DMS79 treated with DMSO at 0.1 percent for 48 hours (cell line): Measurements from ENCODE around the gene HIPK2.
A peak's percentile ranks its signal among the peaks of the same experiment; 100 is the strongest.

Experiments used
- DNase-seq: peaks from one replicate; lab custom pipeline; 2025; lab: John Stamatoyannopoulos, UW

Gene HIPK2

GRCh38 chr7:139750459-139751095 is 27.2 kb downstream of the HIPK2 start:
- DNase-seq, result no peak

- DNase-seq, result no peak
Observed at GRCh38 chr7:139749545-139749944, 28.3 kb downstream of the HIPK2 start.

DNA sequence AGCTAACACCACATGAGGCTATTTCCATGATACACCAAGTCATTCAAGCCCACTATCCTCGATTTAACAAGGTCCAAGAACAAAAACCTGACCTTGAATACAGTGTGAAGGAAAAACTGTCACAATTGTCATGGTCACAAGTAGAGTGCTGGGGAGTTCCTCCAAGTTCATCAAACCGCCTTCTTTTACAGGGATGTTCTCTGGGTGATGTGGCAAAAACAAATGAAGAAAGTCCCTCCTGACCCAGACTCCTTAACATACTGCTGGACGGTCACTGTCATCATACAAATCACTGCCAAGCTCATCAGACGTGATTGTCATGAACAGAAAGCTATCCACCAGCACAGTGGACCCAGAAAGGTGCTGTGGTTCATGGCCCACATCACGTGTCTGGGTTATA is 28.9 kb downstream of the HIPK2 start:
- DNase-seq, result no peak

DNA sequence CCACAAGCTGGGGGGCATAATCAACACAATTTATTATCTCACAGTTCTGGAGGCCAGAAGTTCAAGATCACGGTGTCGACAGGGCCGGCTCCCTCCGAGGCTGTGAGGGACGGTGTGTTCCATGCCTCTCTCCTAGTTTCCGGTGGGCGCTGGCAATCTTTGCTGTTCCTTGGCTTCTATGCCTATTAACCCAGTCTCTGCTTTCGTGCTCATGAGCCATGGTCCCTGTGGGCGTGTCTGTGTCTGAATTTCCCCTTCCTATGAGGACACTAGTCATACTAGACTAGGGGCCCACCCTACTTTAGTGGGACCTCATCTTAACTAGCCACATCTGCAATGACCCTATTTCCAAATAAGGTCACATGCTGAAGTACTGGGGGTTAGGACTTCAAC is 29.4 kb downstream of the HIPK2 start:
- DNase-seq, result no peak

DNA sequence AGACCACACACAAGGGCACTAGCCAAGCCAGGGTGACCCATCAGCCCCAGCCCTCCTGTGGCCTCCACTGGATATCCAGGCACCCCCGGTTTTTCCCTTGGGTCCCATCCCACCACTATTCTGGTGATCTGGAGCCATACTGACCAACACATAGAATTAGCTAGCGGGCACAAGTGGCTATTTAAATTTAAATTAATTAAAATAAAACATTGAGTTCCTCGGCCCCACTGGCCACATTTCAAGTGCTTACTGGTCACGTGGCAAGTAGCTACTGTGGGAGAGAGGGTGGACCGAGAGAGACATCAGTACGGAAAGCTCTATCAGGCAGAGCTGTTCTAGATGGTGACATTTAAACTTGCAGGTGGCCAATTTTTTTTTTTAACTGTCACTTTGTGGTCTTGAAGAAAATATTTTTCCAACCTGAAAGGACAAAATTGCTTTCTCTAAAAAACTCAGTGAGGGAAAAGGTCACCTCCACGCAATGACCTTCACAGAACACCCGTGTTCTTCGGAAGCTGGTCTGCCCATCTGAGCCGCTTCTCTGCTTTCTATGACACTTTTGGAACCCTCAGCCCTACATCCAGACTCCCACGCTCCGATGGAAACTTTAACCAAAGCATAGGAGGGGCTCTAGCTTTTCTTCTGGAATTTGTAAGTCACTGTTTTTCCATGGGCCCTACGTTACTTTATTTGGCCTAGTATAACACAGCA is 30.0 kb downstream of the HIPK2 start:
- DNase-seq, result no peak

- no peak for DNase-seq
Observed at GRCh38 chr7:139746652-139747051, 31.1 kb downstream of the HIPK2 start.

DNA sequence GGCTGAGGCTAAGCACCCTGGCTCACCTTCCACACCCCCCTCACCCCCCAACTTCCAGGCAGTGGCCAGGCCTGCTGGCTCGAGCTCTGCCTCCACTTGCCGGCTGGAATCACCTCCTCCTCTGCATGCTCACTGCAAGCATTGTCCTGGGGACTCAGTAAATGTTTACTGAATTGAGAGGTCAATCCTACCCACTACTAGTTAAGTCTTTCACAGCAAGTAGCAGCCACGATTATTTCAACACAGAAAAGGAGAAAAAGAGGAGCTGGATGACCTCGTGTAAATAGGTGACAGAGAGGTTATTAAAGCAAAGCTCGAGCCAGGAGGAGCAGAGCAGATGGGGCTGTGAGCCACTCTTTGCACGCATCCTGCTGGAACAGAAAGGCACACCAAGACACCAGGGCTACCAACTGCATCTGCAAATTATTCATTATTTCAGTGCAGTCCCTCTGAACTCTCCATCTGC is 32.1 kb downstream of the HIPK2 start:
- no peak for DNase-seq

DNA sequence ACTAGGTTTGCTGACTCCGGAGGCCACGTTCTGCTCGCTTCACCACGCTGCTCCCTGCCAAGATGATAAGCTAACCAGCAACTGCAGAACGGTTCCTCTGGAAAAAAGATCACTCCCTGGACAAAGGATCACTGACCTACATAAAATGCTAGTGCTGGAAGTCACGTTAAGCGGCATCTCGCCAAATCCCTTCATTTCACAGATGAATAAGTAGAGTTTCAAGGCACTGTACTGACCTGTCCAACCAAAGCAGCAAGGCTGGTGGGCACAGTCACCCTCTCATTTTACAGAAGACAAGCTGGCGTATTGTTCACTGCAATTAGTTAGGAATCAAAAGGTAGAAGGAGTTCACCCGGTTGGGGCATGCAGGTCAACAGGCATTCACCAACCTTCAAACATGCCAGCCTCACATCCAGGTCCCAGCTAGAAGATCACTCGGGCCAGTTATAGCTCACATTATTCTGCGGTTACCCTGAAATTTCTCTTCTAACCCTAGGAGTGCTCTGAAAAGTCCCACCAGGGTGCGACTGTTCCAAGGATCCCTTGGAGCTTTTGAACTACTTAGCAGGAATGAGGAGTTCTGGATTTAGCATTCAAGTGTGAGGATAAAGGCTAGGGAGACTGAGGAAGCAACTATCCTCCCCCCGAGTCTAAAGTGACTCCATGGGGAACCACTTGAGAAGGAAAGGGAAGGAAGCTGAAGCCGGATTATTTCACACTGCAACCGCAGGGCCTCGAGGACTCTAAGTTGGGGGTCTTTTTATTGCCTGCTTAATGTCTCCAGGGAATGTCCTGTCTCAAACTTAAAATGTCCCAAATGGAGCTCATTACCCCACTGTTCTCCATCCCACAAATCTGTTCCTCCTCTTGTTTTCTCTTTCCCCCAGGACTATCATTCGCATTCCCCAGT is 32.8 kb downstream of the HIPK2 start:
- DNase-seq, result no peak

DNA sequence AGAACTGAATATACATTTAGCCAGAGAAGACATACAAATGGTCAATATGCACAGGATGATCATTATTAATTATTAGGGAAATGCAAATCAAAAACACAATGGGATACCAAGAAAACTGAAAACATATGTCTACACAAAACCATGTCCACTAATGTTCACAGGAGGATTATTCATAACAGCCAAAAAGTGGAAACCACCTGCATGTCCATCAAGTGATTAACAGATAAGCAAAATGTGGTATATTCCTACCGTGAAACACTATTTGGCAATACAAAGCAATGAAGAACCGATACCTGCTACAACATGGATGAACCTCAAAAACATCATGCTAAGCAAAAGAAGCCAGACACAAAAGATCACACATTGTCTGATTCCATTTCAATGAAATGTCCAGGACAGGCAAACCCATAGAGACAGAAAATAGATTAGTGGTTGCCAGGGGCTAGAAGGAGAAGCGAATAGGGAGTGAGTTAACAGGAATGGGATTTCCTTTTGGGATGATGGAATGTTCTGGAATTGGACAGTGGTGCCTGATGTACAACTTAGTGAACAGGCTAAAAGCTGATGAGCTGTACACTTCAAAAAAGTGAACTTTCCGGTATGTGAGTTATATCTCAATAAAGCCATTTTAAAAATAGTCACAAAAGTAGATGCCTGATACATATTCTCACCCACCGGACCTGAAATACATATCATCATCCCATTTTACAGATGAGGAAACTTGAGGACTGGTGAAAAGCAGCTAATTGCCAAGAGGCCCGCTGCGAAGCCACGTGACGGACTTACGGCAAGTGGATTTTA is 33.6 kb downstream of the HIPK2 start:
- no peak for DNase-seq

GRCh38 chr7:139743267-139743966 is 34.4 kb downstream of the HIPK2 start:
- DNase-seq, result no peak

DNA sequence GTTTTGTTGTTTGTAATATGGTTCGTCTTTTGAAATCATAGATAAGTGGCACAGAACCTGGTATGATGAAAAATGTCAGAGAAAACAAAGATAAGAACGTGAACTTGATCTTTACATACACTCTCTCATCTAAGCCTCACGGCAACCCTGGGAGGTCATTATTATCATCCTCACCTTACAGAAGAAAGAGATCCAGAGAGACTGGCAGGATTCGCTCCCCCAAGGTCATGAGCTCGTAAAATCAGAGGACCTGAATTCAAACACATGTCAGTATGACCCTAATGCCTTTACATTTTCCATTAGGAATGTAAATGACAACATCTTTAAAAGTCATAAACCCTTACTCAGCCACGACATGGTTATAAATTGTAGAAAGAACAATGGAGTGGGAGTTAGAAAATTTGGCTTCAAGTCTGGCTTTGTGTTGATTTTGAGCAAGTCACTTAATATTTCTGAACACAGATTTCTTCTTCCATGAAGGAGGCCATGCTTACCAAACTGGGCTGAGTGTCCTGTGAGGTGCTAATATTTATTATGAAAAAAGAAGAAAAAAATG is 35.9 kb downstream of the HIPK2 start:
- DNase-seq, result no peak

DNA sequence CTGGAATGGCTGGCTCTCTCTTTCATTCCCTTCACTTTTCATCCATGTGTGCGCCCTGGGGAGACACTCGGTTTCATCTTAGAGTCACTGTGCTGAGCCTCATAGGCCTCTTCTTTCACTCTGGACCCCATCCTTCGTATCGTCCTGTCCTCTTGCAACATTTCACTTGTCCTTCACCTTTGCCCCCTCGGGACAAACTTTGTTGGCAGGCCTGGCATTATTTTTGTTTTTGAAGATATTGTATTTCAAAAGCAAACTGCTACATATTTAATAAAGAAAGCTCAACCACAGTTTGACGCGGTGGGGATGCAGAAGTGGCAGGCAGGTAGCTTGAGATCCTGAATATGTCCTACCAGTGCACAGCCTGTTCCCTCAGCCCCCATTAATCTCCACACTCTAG is 36.6 kb downstream of the HIPK2 start:
- DNase-seq, result no peak

- DNase-seq, result peak; percentile 93
Observed at GRCh38 chr7:139739863-139740597, 37.8 kb downstream of the HIPK2 start.

GRCh38 chr7:139738772-139739171 is 39.0 kb downstream of the HIPK2 start:
- no peak for DNase-seq

DNA sequence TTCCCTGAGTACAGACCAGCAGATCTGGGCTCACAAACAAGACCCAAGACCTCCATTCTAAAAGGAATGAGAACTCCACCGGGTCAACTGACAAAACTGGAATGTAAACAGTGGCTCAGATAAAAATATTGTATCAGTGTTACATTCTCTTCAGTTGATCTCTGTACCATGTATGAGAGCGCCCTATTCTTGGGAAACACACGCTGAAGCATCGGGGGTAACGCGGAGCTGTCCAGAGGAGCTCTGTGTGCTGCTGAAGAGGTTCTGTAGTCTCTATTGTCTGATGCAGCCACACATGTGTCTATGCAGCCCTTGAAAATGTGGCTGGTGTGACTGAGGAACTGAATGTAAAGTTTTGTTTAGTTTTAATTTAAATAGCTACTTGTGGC is 39.7 kb downstream of the HIPK2 start:
- DNase-seq, result no peak

DNA sequence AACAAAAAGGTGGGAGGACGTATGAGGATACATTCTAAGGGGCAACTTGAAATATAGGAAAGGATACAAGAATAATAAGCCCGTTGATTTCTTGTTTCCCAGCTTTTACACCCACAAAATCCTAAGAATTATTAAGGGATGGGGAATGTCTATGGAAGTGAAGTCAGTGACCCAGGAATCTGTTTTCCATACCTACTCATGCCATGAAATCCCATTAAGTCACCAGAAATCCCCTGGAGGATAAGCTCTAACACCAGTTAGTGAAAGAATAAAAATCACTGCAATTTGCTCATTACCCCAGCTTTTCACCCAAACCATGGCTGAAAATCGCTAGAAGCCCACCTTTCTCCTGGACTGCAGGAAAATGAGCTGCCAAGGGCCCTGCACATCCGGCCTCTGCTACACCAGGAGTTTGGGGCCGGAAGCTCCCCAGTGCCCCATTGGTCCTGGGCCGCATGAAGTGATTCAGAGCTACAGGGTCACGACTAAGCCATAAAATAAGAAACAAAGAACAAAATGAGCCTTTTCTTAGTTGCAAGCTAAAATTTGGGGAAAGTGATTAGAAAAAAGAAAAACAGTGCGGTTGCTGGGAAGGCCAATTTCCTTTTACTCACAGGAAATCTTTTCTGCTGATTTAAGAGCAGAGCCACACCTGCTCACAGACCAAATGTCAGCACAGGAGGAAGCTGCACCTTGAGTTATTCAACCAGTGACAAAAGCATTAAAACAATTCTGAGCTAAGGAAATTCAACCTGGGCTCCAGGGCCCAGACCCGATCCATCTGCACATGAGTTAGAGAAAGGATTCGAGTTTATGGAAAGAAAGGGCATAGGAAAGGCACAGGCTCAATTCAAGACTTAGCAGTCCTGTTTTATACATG is 40.3 kb downstream of the HIPK2 start:
- DNase-seq, result peak; percentile 14

GRCh38 chr7:139735912-139736595 is 41.7 kb downstream of the HIPK2 start:
- no peak for DNase-seq

GRCh38 chr7:139735466-139735865 is 42.3 kb downstream of the HIPK2 start:
- DNase-seq, result no peak

DNA sequence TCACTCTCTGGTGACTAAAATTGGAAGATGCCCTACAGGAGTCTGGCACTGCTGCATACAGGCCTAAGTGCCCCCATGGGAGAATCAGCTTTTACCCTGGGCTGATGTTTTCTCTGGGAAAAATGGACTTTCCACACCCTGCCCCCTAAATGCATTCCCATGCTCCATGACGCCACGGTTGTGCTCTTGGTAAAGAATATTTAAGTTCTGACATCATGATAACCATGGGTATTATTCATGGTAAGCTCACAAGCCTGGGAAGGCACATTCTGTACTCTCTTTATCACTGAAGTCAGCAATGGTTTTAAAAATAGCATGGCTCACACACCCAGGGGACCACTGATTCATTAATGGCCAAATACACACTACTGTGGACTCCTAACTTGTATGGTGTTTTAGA is 43.4 kb downstream of the HIPK2 start:
- no peak for DNase-seq
